HCT116 (cell line): ENCODE data around the gene GYS2. TPM values are rescaled to one million over a fixed set of nuclear protein-coding genes. Genes with fewer than 3 reads are reported as not detected.

Experiments used
- ATAC-seq: fragments of 200-7000 bp; cut with Tn5 transposase; 2 replicates; pipeline ENCODE4 v1.9.1; 2020; ENCODE audit warnings: mild to moderate bottlenecking, moderate library complexity
- BruUV-seq: library from RNA; stranded (reverse); fragments of 400-500 nt; replicated peaks from 2 replicates; lab custom pipeline; 2021; lab: Mats Ljungman, UMichigan
- CTCF ChIA-PET: fragments of 300-600 bp; sonication (Branson Sonifier 250); formaldehyde crosslinking; loops from one replicate; lab custom pipeline; 2021; ENCODE audit warnings: antibody characterized with exemption; lab: Charles Lee
- POLR2A ChIA-PET: fragments of 300-600, 350-600 bp; sonication (Branson Sonifier 250); formaldehyde crosslinking; loops from one replicate; lab custom pipeline; 2021; ENCODE audit warnings: antibody characterized with exemption; lab: Charles Lee
- RAD21 ChIA-PET, 2 experiments: fragments of 300-600 bp; sonication (Branson Sonifier 250); formaldehyde crosslinking; loops; one replicate each; lab custom pipeline; 2023; ENCODE audit warnings: low total read pairs in 2 of 2; ENCODE audit not compliant: uncharacterized antibody in 2 of 2, unreplicated experiment in 2 of 2, low non-redundant PET in 1 of 2; lab: Charles Lee
- DNase-seq: peaks from one replicate; pipeline ENCODE4 v3.0.0-alpha.2; 2010; ENCODE audit warnings: low read depth, low spot score
- H2AFZ ChIP-seq: fragments of 200-600 bp; shearing (Covaris generic), sonication (generic); 2 replicates; pipeline ENCODE4 v1.6.1; 2017; ENCODE audit warnings: low read depth, mixed run types, mixed read lengths, antibody characterized with exemption, low read length; ENCODE audit not compliant: poor library complexity, severe bottlenecking
- H3K27ac ChIP-seq: 2 replicates; pipeline ENCODE4 v1.5.1; 2012; ENCODE audit warnings: low read depth, low read length
- H3K27me3 ChIP-seq: fragments of 200-600 bp; sonication (generic); 2 replicates; pipeline ENCODE4 v1.6.1; 2016; ENCODE audit warnings: mixed run types, low read length, mixed read lengths; ENCODE audit not compliant: insufficient read depth
- H3K36me3 ChIP-seq, 2 experiments: fragments of 200-500 bp in 1 of 2; fragments of 200-600 bp in 1 of 2; sonication (Bioruptor generic) in 1 of 2; sonication (generic) in 1 of 2; 2 replicates each; pipeline versions ENCODE4 v1.5.1 to v1.6.1; 2014 to 2016; ENCODE audit warnings: low read length in 2 of 2, inconsistent platforms in 1 of 2, mixed read lengths in 1 of 2, mixed run types in 1 of 2; ENCODE audit not compliant: insufficient read depth in 2 of 2, control insufficient read depth in 1 of 2
- H3K4me1 ChIP-seq, 2 experiments: fragments of 200-600 bp in 1 of 2; sonication (generic) in 1 of 2; 2 replicates each; pipeline versions ENCODE4 v1.5.1 to v1.6.1; 2012 to 2017; ENCODE audit warnings: low read length in 2 of 2, inconsistent platforms in 1 of 2, mild to moderate bottlenecking in 1 of 2, mixed read lengths in 1 of 2, mixed run types in 1 of 2, moderate library complexity in 1 of 2; ENCODE audit not compliant: insufficient read depth in 2 of 2, control insufficient read depth in 1 of 2
- H3K4me2 ChIP-seq: fragments of 200-600 bp; sonication (generic); 2 replicates; pipeline ENCODE4 v1.6.1; 2017; ENCODE audit warnings: mixed run types, low read length, mixed read lengths
- H3K4me3 ChIP-seq, 2 experiments: fragments of 200-600 bp in 1 of 2; sonication (generic) in 1 of 2; replicated peaks in 1 of 2; 2 replicates each; pipeline ENCODE4 v1.5.1; 2011 to 2016; ENCODE audit warnings: low read length in 2 of 2, control low read depth in 1 of 2, low read depth in 1 of 2, mild to moderate bottlenecking in 1 of 2, mixed read lengths in 1 of 2, mixed run types in 1 of 2
- H3K79me2 ChIP-seq: fragments of 200-600 bp; sonication (generic); 2 replicates; pipeline ENCODE4 v1.6.1; 2017; ENCODE audit warnings: mild to moderate bottlenecking, mixed run types, low read length, moderate library complexity, mixed read lengths; ENCODE audit not compliant: insufficient read depth
- H3K9ac ChIP-seq: fragments of 200-600 bp; sonication (generic); 2 replicates; pipeline ENCODE4 v1.6.1; 2016; ENCODE audit warnings: low read length, mixed read lengths
- H3K9me2 ChIP-seq: fragments of 200-600 bp; sonication (generic), shearing (Covaris generic); 2 replicates; pipeline ENCODE4 v1.6.1; 2017; ENCODE audit warnings: mixed run types, mild to moderate bottlenecking, moderate library complexity; ENCODE audit not compliant: insufficient read depth
- H3K9me3 ChIP-seq, 2 experiments: fragments of 200-500 bp in 1 of 2; fragments of 200-600 bp in 1 of 2; sonication (Bioruptor generic) in 1 of 2; sonication (generic) in 1 of 2; 2 replicates each; pipeline ENCODE4 v1.6.1; 2014 to 2017; ENCODE audit warnings: low read length in 2 of 2, mixed read lengths in 2 of 2, inconsistent platforms in 1 of 2, low read depth in 1 of 2, mild to moderate bottlenecking in 1 of 2, mixed run types in 1 of 2, moderate library complexity in 1 of 2; ENCODE audit not compliant: control insufficient read depth in 1 of 2, insufficient read depth in 1 of 2
- H4K20me1 ChIP-seq: fragments of 200-600 bp; sonication (generic), shearing (Covaris generic); 2 replicates; pipeline ENCODE4 v1.6.1; 2017; ENCODE audit warnings: mixed run types, mild to moderate bottlenecking, moderate library complexity; ENCODE audit not compliant: insufficient read depth
- ATF3 ChIP-seq: IDR thresholded peaks from 2 replicates; pipeline ENCODE4 v1.6.1; 2012
- CBX3 ChIP-seq: IDR thresholded peaks from 2 replicates; pipeline ENCODE4 v1.6.1; 2012; ENCODE audit warnings: low read depth
- CEBPB ChIP-seq: IDR thresholded peaks from 2 replicates; pipeline ENCODE4 v1.6.1; 2012; ENCODE audit warnings: low read depth
- CTCF ChIP-seq, 3 experiments: fragments of 200-600 bp in 1 of 3; sonication (generic) in 1 of 3; IDR thresholded peaks in 2 of 3; conservative IDR thresholded peaks in 1 of 3; 2 replicates each; pipeline ENCODE4 v1.5.1; 2012 to 2017; ENCODE audit warnings: low read depth in 2 of 3, low read length in 2 of 3, antibody characterized with exemption in 1 of 3, borderline replicate concordance in 1 of 3, control low read depth in 1 of 3, mild to moderate bottlenecking in 1 of 3, mixed read lengths in 1 of 3, mixed run types in 1 of 3, moderate library complexity in 1 of 3; ENCODE audit not compliant: insufficient read depth in 1 of 3
- EGR1 ChIP-seq: IDR thresholded peaks from 2 replicates; pipeline ENCODE4 v1.6.1; 2012; ENCODE audit warnings: low read depth
- ELF1 ChIP-seq: IDR thresholded peaks from 2 replicates; pipeline ENCODE4 v1.6.1; 2012; ENCODE audit warnings: low read depth, borderline replicate concordance
- EZH2phosphoT487 ChIP-seq: fragments of 200-600 bp; IDR thresholded peaks from 2 replicates; pipeline ENCODE4 v1.6.1; 2018; ENCODE audit warnings: antibody characterized with exemption, borderline replicate concordance
- FOSL1 ChIP-seq: IDR thresholded peaks from 2 replicates; pipeline ENCODE4 v1.6.1; 2012; ENCODE audit warnings: low read depth
- MAX ChIP-seq: IDR thresholded peaks from 2 replicates; pipeline ENCODE4 v1.6.1; 2012
- POLR2A ChIP-seq: IDR thresholded peaks from 2 replicates; pipeline ENCODE4 v1.7.0; 2011; ENCODE audit warnings: borderline replicate concordance; ENCODE audit not compliant: insufficient read depth, insufficient read length; ENCODE audit errors: extremely low read depth
- RAD21 ChIP-seq: IDR thresholded peaks from 2 replicates; pipeline ENCODE4 v1.6.1; 2012; ENCODE audit warnings: low read depth, mild to moderate bottlenecking
- SP1 ChIP-seq: IDR thresholded peaks from 2 replicates; pipeline ENCODE4 v1.6.1; 2012; ENCODE audit warnings: low read depth
- YY1 ChIP-seq: IDR thresholded peaks from 2 replicates; pipeline ENCODE4 v1.6.1; 2011; ENCODE audit warnings: low read length, low read depth, moderate library complexity, mild to moderate bottlenecking; ENCODE audit not compliant: insufficient replicate concordance; ENCODE audit errors: extremely low read depth
- ZBTB33 ChIP-seq: IDR thresholded peaks from 2 replicates; pipeline ENCODE4 v1.6.1; 2011; ENCODE audit warnings: mild to moderate bottlenecking, low read length, moderate library complexity; ENCODE audit not compliant: insufficient replicate concordance; ENCODE audit errors: extremely low read depth
- ZFX ChIP-seq: fragments of 450-650 bp; IDR thresholded peaks from 2 replicates; pipeline ENCODE4 v1.6.1; 2017
- intact Hi-C: fragments of 100-400 bp; cut with micrococcal nuclease; formaldehyde crosslinking; loops from 2 replicates; pipeline ENCODE4 v1.10.0; 2022
- total RNA-seq: library from RNA; stranded (reverse); gene quantifications from one replicate; pipeline ENCODE4 v1.2.1, GENCODE V29; 2021; ENCODE audit not compliant: unreplicated experiment

The GYS2 gene
- total RNA-seq, 1 experiment from 2014 or later, result not detected

- Histone ChIP-seq H2AFZ (no peak overlapping the region), H4K20me1 (no peaks in the 10 kb centered on the region), H3K9me3 (no peaks in the 10 kb centered on the region), H3K27me3 (no peaks in the 10 kb centered on the region), H3K4me2 (no peak overlapping the region), H3K27ac (no peak overlapping the region), H3K36me3 (peaks cover 0 to 5% of the 10 kb centered on the region in 2 experiments; a peak in 1 of 4 replicates), H3K4me1 (peaks cover 2% of the 10 kb centered on the region in 2 experiments; a peak in 3 of 4 replicates), H3K79me2 (peaks cover 70% of the 10 kb centered on the region), H3K4me3 (no peak overlapping the region), H3K9ac (no peak overlapping the region), H3K9me2 (no peaks in the 10 kb centered on the region)
- ATAC-seq, result no peak
- intact Hi-C loops, result no loop called here
- ChIA-PET POLR2A (no interaction called here), CTCF (no interaction called here), RAD21 (no interaction called here)
- BruUV-seq, result no TSS peak
- TF ChIP-seq EZH2phosphoT487 (no peak), YY1 (no peak), POLR2A (no peak), MAX (no peak), CBX3 (no peak), FOSL1 (no peak), ZFX (no peak), ELF1 (no peak)
- no peak for DNase-seq
These were observed 96.8 kb downstream of the GYS2 start for GRCh38 chr12:21507849-21508248.

GRCh38 chr12:21505888-21506287 is 98.8 kb downstream of the GYS2 start:
- Histone ChIP-seq H3K27me3 (no peaks in the 10 kb centered on the region), H4K20me1 (no peaks in the 10 kb centered on the region), H3K27ac (no peak overlapping the region), H3K4me2 (no peak overlapping the region), H3K9me2 (no peaks in the 10 kb centered on the region), H3K4me3 (no peak overlapping the region), H3K79me2 (peaks cover 85% of the 10 kb centered on the region)
- POLR2A ChIA-PET, result no interaction called here
- ATAC-seq, result no peak
- DNase-seq, result no peak
- intact Hi-C loops, result no loop called here
- CTCF ChIA-PET, result no interaction called here
- no peak for TF ChIP-seq ATF3
- TF ChIP-seq CTCF (IDR thresholded peaks at IDR 0.05 in 2 of 3, conservative IDR thresholded peaks at IDR 0.05 in 1 of 3; ENCODE audit: borderline replicate concordance in 1 of 3, insufficient read depth in 1 of 3, low read depth in 2 of 3, low read length in 2 of 3), result no peak
- no peak for TF ChIP-seq EGR1
- no peak for TF ChIP-seq CEBPB
- no peak for TF ChIP-seq ELF1
- TF ChIP-seq ZBTB33, result no peak
- no peak for TF ChIP-seq ZFX
- no peak for TF ChIP-seq YY1
- no peak for TF ChIP-seq SP1
- no peak for TF ChIP-seq RAD21
- no peak for TF ChIP-seq POLR2A
- TF ChIP-seq, all 23 proteins: peak for 0
- Histone ChIP-seq H3K9ac (no peak overlapping the region), H3K9me3 (no peaks in the 10 kb centered on the region), H3K4me1 (peaks cover 6 to 10% of the 10 kb centered on the region in 2 experiments; a peak in 3 of 4 replicates), H2AFZ (no peak overlapping the region), H3K36me3 (peaks cover 0 to 5% of the 10 kb centered on the region in 2 experiments; a peak in 1 of 4 replicates)
- RAD21 ChIA-PET, result no interaction called here
- no TSS peak for BruUV-seq
